OCI-LY7 (cell line): Measurements from ENCODE around the gene SLC25A26. TPM values are rescaled to one million over a fixed set of nuclear protein-coding genes. Genes with fewer than 3 reads are reported as not detected.

ENCODE experiments used
- BruUV-seq: library from RNA; stranded (reverse); fragments of 400-500 nt; replicated peaks from 2 replicates; lab custom pipeline; 2021; lab: Mats Ljungman, UMichigan
- CTCF ChIA-PET: fragments of 300-600 bp; sonication (Branson Sonifier 250); formaldehyde crosslinking; loops from one replicate; lab custom pipeline; 2022; ENCODE audit warnings: antibody characterized with exemption; ENCODE audit not compliant: unreplicated experiment; lab: Charles Lee
- POLR2A ChIA-PET: fragments of 300-600 bp; sonication (Branson Sonifier 250); formaldehyde crosslinking; loops from one replicate; lab custom pipeline; 2022; ENCODE audit warnings: antibody characterized with exemption; lab: Charles Lee
- DNase-seq: peaks from one replicate; pipeline ENCODE4 v3.0.0-alpha.2; 2015; ENCODE audit warnings: low spot score
- H2AFZ ChIP-seq: fragments of 200-600 bp; sonication (generic), shearing (Covaris generic); 2 replicates; pipeline ENCODE4 v1.6.1; 2014; ENCODE audit warnings: mild to moderate bottlenecking, antibody characterized with exemption, low read length, moderate library complexity
- H3K27ac ChIP-seq: fragments of 200-600 bp; sonication (generic); 2 replicates; pipeline ENCODE4 v1.5.1; 2014; ENCODE audit warnings: mixed run types, low read depth, mild to moderate bottlenecking, moderate library complexity, low read length, inconsistent platforms; ENCODE audit not compliant: poor library complexity, severe bottlenecking
- H3K36me3 ChIP-seq: fragments of 200-600 bp; sonication (generic); 2 replicates; pipeline ENCODE4 v1.6.1; 2014; ENCODE audit warnings: mild to moderate bottlenecking, antibody characterized with exemption, low read length, moderate library complexity, mixed read lengths; ENCODE audit not compliant: insufficient read depth
- H3K4me1 ChIP-seq: fragments of 200-600 bp; sonication (generic); 2 replicates; pipeline ENCODE4 v1.5.1; 2014; ENCODE audit warnings: mild to moderate bottlenecking, low read length; ENCODE audit not compliant: insufficient read depth, poor library complexity, severe bottlenecking
- H3K4me2 ChIP-seq: fragments of 200-600 bp; sonication (generic); 2 replicates; pipeline ENCODE4 v1.6.1; 2014; ENCODE audit warnings: mild to moderate bottlenecking, low read length
- H3K4me3 ChIP-seq: fragments of 200-600 bp; sonication (generic); 2 replicates; pipeline ENCODE4 v1.5.1; 2014; ENCODE audit warnings: mild to moderate bottlenecking, low read depth, low read length; ENCODE audit not compliant: poor library complexity, severe bottlenecking
- H3K79me2 ChIP-seq: fragments of 200-600 bp; sonication (generic); 2 replicates; pipeline ENCODE4 v1.6.1; 2016; ENCODE audit warnings: low read depth, mild to moderate bottlenecking, low read length, moderate library complexity, mixed read lengths; ENCODE audit not compliant: insufficient read depth
- H3K9me2 ChIP-seq: fragments of 200-600 bp; sonication (generic); 2 replicates; pipeline ENCODE4 v1.6.1; 2016; ENCODE audit warnings: mild to moderate bottlenecking, low read length, mixed read lengths; ENCODE audit not compliant: insufficient read depth
- H3K9me3 ChIP-seq: fragments of 200-600 bp; sonication (generic); 2 replicates; pipeline ENCODE4 v1.6.1; 2014; ENCODE audit warnings: mild to moderate bottlenecking, mixed run types, low read length, mixed read lengths
- H4K20me1 ChIP-seq: fragments of 200-600 bp; sonication (generic); 2 replicates; pipeline ENCODE4 v1.6.1; 2014; ENCODE audit warnings: mild to moderate bottlenecking, antibody characterized with exemption, low read length, moderate library complexity, mixed read lengths; ENCODE audit not compliant: insufficient read depth
- EZH2phosphoT487 ChIP-seq: fragments of 200-600 bp; sonication (generic); IDR thresholded peaks from 2 replicates; pipeline ENCODE4 v1.6.1; 2018; ENCODE audit warnings: low read depth, borderline replicate concordance, mild to moderate bottlenecking, mixed run types, antibody characterized with exemption, low read length, moderate library complexity, mixed read lengths
- intact Hi-C: fragments of 100-400 bp; cut with micrococcal nuclease; formaldehyde crosslinking; loops from one replicate; pipeline ENCODE4 v1.10.0; 2022; ENCODE audit not compliant: unreplicated experiment
- total RNA-seq, 2 experiments: library from RNA; depleted of rRNA in 1 of 2; stranded (reverse); fragments of >200 nt in 1 of 2; shearing (Covaris generic) in 1 of 2; gene quantifications; 2 replicates each; pipeline ENCODE4 v1.2.3, GENCODE V29; 2014 to 2022
- TF ChIP-seq, protein P1 (sequence below): fragments of 200-600 bp; sonication (generic); conservative IDR thresholded peaks from 2 replicates; pipeline ENCODE4 v1.5.1; 2014; ENCODE audit warnings: mild to moderate bottlenecking, antibody characterized with exemption, low read length, moderate library complexity, mixed read lengths

The SLC25A26 gene
- total RNA-seq, 2 experiments from 2014 or later: 9.8 to 14.2 TPM

- POLR2A ChIA-PET: no interaction called here
- Histone ChIP-seq H2AFZ (no peak overlapping the region), H3K4me1 (no peaks in the 10 kb centered on the region), H3K4me2 (no peak overlapping the region), H3K79me2 (no peaks in the 10 kb centered on the region), H3K9me2 (no peaks in the 10 kb centered on the region), H3K4me3 (no peak overlapping the region), H3K9me3 (no peaks in the 10 kb centered on the region), H3K36me3 (no peaks in the 10 kb centered on the region), H3K27ac (no peak overlapping the region), H4K20me1 (no peaks in the 10 kb centered on the region)
- intact Hi-C loops: no loop called here
- BruUV-seq: no TSS peak
- TF ChIP-seq, protein P1, sequence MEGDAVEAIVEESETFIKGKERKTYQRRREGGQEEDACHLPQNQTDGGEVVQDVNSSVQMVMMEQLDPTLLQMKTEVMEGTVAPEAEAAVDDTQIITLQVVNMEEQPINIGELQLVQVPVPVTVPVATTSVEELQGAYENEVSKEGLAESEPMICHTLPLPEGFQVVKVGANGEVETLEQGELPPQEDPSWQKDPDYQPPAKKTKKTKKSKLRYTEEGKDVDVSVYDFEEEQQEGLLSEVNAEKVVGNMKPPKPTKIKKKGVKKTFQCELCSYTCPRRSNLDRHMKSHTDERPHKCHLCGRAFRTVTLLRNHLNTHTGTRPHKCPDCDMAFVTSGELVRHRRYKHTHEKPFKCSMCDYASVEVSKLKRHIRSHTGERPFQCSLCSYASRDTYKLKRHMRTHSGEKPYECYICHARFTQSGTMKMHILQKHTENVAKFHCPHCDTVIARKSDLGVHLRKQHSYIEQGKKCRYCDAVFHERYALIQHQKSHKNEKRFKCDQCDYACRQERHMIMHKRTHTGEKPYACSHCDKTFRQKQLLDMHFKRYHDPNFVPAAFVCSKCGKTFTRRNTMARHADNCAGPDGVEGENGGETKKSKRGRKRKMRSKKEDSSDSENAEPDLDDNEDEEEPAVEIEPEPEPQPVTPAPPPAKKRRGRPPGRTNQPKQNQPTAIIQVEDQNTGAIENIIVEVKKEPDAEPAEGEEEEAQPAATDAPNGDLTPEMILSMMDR: no peak
- TF ChIP-seq EZH2phosphoT487: no peak
- CTCF ChIA-PET: no interaction called here
- no peak for DNase-seq
These were observed 101.6 kb downstream of the SLC25A26 start for GRCh38 chr3:66322436-66322835.

DNA sequence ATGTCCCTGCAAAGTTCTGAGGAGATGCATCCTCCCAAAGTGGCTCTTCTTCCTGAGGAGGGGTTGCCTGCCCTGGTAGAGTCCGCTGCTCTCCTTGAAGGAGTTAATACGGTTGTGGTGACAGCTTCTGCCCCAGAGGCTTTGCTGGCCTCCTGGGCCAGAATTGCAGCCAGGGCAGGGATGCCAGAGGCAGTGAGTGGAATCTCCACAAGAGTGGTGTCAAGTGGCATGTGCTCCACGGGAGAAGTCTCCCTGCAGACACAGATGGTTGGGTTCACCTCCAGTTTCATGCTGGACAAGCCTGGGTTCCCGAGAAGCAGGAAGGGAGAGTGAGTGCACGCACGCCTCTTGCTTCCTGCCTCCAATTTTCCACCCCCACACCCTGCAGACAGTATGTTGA lies 105.5 kb downstream of the SLC25A26 start:
- Histone ChIP-seq H3K4me3 (no peak overlapping the region), H3K4me1 (no peaks in the 10 kb centered on the region), H3K79me2 (no peaks in the 10 kb centered on the region), H2AFZ (no peak overlapping the region), H3K9me2 (no peaks in the 10 kb centered on the region), H3K36me3 (no peaks in the 10 kb centered on the region), H3K4me2 (no peak overlapping the region), H4K20me1 (no peaks in the 10 kb centered on the region), H3K9me3 (no peaks in the 10 kb centered on the region), H3K27ac (no peak overlapping the region)
- no TSS peak for BruUV-seq
- intact Hi-C loops: no loop called here
- CTCF ChIA-PET: no interaction called here
- POLR2A ChIA-PET: no interaction called here
- TF ChIP-seq, protein P1: no peak
- TF ChIP-seq EZH2phosphoT487: no peak
- DNase-seq: no peak

GRCh38 chr3:66335671-66336070 lies 114.9 kb downstream of the SLC25A26 start:
- ChIA-PET POLR2A (no interaction called here), CTCF (no interaction called here)
- H3K4me2 ChIP-seq: no peak overlapping the region
- H3K9me2 ChIP-seq: no peaks in the 10 kb centered on the region
- H3K9me3 ChIP-seq: no peaks in the 10 kb centered on the region
- no peak overlapping the region for H3K27ac ChIP-seq
- H3K36me3 ChIP-seq: no peaks in the 10 kb centered on the region
- H4K20me1 ChIP-seq: no peaks in the 10 kb centered on the region
- no peak overlapping the region for H2AFZ ChIP-seq
- no TSS peak for BruUV-seq
- no peaks in the 10 kb centered on the region for H3K79me2 ChIP-seq
- H3K4me3 ChIP-seq: no peak overlapping the region
- TF ChIP-seq EZH2phosphoT487: no peak
- TF ChIP-seq, protein P1: no peak
- DNase-seq: no peak
- intact Hi-C loops: no loop called here
- peaks cover 4% of the 10 kb centered on the region for H3K4me1 ChIP-seq
